ENCODE results near the gene PTPRM. TPM values are rescaled to one million over a fixed set of nuclear protein-coding genes. Genes with fewer than 3 reads are reported as not detected.

The PTPRM gene
- total RNA-seq, 1 donor from 2014 or later, result 13.9 TPM

DNA sequence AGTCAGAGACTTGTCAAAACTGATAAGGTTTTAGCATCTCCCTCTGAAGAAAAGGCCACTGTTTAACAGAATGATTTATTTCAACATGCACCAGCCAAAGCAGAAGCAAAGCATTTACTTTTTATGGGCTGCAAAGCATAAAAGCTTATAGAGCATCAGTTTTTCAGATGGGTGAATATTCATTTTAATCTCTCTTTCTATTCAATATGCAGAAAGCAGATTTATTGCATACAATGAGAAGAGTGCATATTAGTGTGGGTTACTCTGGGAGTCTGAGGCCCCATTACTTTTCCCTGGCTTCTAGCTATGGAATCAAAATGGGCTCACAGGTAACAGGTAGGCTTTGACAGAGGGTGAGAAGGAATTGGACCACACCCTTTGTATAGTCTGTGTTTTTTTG, 9.0 kb downstream of the PTPRM start:
- no peak overlapping the region for H3K4me3 Mint-ChIP-seq
- Histone ChIP-seq H3K27me3 (no peaks in the 10 kb centered on the region), H3K36me3 (no peaks in the 10 kb centered on the region), H3F3A (ENCODE audit: low read depth) (peaks cover 15% of the 10 kb centered on the region), H3K4me3 (no peak overlapping the region), H3K9ac (no peak overlapping the region), H3K4me1 (peaks cover 27% of the 10 kb centered on the region), H2AFZ (replicated peaks) (no peak overlapping the region), H3K79me2 (ENCODE audit: low read depth) (peaks cover 13% of the 10 kb centered on the region), H3K27ac (no peak overlapping the region), H4K20me1 (ENCODE audit: low read depth) (no peaks in the 10 kb centered on the region), H3K4me2 (no peak overlapping the region), H3K9me3 (ENCODE audit: low read depth) (no peaks in the 10 kb centered on the region)
- peaks cover 4% of the 10 kb centered on the region for H3K27me3 Mint-ChIP-seq (ENCODE audit: insufficient read depth, low read depth)
- DNase-seq (ENCODE audit: low spot score), result no peak
- TF ChIP-seq EZH2 (IDR thresholded peaks at IDR 0.05) (no peak), EZH2phosphoT487 (IDR thresholded peaks at IDR 0.05) (no peak), CTCF (IDR thresholded peaks at IDR 0.05) (no peak)
- H3K9me3 Mint-ChIP-seq, result no peaks in the 10 kb centered on the region
- H3K27ac Mint-ChIP-seq, result no peak overlapping the region
- no peaks in the 10 kb centered on the region for H3K36me3 Mint-ChIP-seq
- H3K4me1 Mint-ChIP-seq, result peaks cover 25% of the 10 kb centered on the region

DNA sequence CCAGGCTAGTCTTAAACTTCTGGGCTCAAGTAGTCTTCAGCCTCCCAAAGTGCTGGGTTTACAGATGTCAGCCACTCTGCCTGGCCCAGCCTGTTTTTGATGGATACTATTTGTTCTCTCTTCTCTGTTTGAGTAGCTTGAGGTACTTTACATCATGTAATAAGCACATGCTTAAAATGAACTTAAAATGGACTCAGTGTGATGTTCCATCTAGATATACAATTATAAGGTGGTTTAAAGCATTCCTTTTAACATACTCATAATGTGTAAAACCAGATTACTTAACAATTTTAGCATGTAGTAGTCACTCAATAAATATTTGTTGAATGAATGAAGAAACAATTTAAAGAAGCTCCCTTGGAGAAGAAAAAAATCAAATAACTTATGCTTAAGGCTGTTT, 9.6 kb downstream of the PTPRM start:
- H3K27ac Mint-ChIP-seq, result no peak overlapping the region
- H3K36me3 Mint-ChIP-seq, result no peaks in the 10 kb centered on the region
- Histone ChIP-seq H3K4me1 (peaks cover 27% of the 10 kb centered on the region), H3K9ac (no peak overlapping the region), H3K79me2 (ENCODE audit: low read depth) (peaks cover 10% of the 10 kb centered on the region), H3F3A (ENCODE audit: low read depth) (peaks cover 15% of the 10 kb centered on the region), H3K4me2 (no peak overlapping the region), H3K9me3 (ENCODE audit: low read depth) (no peaks in the 10 kb centered on the region), H4K20me1 (ENCODE audit: low read depth) (no peaks in the 10 kb centered on the region), H3K27ac (no peak overlapping the region), H3K27me3 (no peaks in the 10 kb centered on the region), H2AFZ (replicated peaks) (no peak overlapping the region), H3K4me3 (no peak overlapping the region), H3K36me3 (no peaks in the 10 kb centered on the region)
- H3K27me3 Mint-ChIP-seq (ENCODE audit: insufficient read depth, low read depth), result peaks cover 4% of the 10 kb centered on the region
- H3K4me3 Mint-ChIP-seq, result no peak overlapping the region
- no peaks in the 10 kb centered on the region for H3K9me3 Mint-ChIP-seq
- DNase-seq (ENCODE audit: low spot score), result no peak
- no peak for TF ChIP-seq EZH2 (IDR thresholded peaks at IDR 0.05)
- TF ChIP-seq EZH2phosphoT487 (IDR thresholded peaks at IDR 0.05), result no peak
- no peak for TF ChIP-seq CTCF (IDR thresholded peaks at IDR 0.05)
- H3K4me1 Mint-ChIP-seq, result peaks cover 25% of the 10 kb centered on the region

DNA sequence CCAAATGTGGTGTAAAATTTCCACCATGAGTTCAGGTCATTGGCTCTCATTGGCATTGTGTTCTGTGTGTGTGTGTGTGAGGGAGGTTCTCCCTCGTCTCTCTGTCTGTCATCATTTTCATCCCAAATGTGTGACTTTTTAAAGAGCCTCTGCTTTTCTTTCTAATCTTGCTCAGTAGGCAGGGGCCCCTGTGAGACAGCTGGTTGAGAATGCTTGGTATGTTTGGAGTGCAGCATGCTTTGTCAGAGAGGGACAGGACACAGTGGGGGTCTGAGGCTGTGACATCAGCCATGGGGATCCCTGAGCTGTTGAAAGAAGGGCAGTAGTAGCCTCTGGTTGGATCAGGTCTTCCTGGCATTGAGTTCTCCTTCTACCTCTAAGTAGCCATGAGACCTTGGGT, 10.6 kb downstream of the PTPRM start:
- peaks cover 2% of the 10 kb centered on the region for H3K9me3 Mint-ChIP-seq
- H3K4me3 ChIP-seq, result peak overlapping the region; percentile 26
- H4K20me1 ChIP-seq (ENCODE audit: low read depth), result no peaks in the 10 kb centered on the region
- H2AFZ ChIP-seq (replicated peaks), result peak overlapping the region; percentile 17
- H3K27ac Mint-ChIP-seq, result peak overlapping the region; percentile 99
- peak; percentile 88 for DNase-seq (ENCODE audit: low spot score)
- peaks cover 4% of the 10 kb centered on the region for H3K27me3 Mint-ChIP-seq (ENCODE audit: insufficient read depth, low read depth)
- peaks cover 25% of the 10 kb centered on the region for H3K4me1 Mint-ChIP-seq
- no peaks in the 10 kb centered on the region for H3K36me3 Mint-ChIP-seq
- no peak overlapping the region for H3K9ac ChIP-seq
- peak overlapping the region; percentile 45 for H3K27ac ChIP-seq
- H3K4me1 ChIP-seq, result peaks cover 27% of the 10 kb centered on the region
- H3F3A ChIP-seq (ENCODE audit: low read depth), result peaks cover 15% of the 10 kb centered on the region
- H3K4me3 Mint-ChIP-seq, result peak overlapping the region; percentile 50
- H3K79me2 ChIP-seq (ENCODE audit: low read depth), result peaks cover 10% of the 10 kb centered on the region
- H3K36me3 ChIP-seq, result no peaks in the 10 kb centered on the region
- H3K9me3 ChIP-seq (ENCODE audit: low read depth), result no peaks in the 10 kb centered on the region
- H3K4me2 ChIP-seq, result peak overlapping the region; percentile 69
- no peak for TF ChIP-seq EZH2phosphoT487 (IDR thresholded peaks at IDR 0.05)
- TF ChIP-seq CTCF (IDR thresholded peaks at IDR 0.05), result no peak
- no peaks in the 10 kb centered on the region for H3K27me3 ChIP-seq

All from neural progenitor cell (in vitro differentiated cells).